Neuron (in vitro differentiated cells): Measurements from ENCODE around the gene NEDD4L.
"Not testable (repeated sequence)": the region's sequence is repeated elsewhere in the genome, so short reads cannot be mapped to it uniquely, and the experiment has no call there.

Experiments used
- H2AFZ ChIP-seq: one replicate; pipeline ENCODE4 v1.6.1; 2013; ENCODE audit warnings: low read depth, mild to moderate bottlenecking, inconsistent platforms, low read length, moderate library complexity
- H3K27me3 ChIP-seq: one replicate; pipeline ENCODE4 v1.6.1; 2013; ENCODE audit warnings: low read length; ENCODE audit not compliant: insufficient read depth
- H3K36me3 ChIP-seq: one replicate; pipeline ENCODE4 v1.6.1; 2013; ENCODE audit warnings: low read length; ENCODE audit not compliant: insufficient read depth
- H3K4me1 ChIP-seq: one replicate; pipeline ENCODE4 v1.6.1; 2013; ENCODE audit warnings: low read length; ENCODE audit not compliant: insufficient read depth
- H3K4me3 ChIP-seq: 2 replicates; pipeline ENCODE4 v1.5.1; 2013; ENCODE audit warnings: mild to moderate bottlenecking, low read length, moderate library complexity
- H3K9me3 ChIP-seq: one replicate; pipeline ENCODE4 v1.6.1; 2013; ENCODE audit warnings: low read length

The NEDD4L gene

DNA sequence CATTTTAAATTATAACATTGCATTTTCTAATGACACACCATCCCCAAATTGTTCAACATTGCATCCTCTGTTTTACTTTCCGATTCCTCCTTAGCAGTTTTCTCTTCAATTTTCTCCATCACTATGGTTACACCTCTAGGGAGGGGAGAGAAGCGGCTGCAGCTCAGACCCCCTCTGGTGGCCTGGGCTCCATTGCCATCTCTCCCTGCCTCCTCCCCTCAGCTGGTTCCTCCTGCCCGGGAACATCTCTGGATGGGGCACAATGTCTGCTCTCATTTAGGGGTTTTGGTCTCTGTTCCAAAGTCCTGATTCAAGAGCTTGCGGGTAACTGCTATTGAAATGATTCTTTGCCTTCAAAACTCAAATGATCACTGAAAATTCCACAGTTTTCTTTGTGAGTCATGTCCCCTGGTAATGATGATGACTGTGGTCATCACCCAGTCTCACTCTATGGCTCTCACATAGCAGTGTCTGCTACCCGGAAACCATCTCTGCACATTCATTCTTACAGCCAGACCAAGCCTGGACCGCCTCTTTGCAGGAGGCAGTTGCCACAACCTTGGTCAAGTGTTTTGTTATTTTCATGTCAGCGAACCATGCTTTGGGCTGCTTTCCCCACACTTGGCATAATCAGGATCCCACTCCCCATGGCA, 321.0 kb downstream of the NEDD4L start:
- Histone ChIP-seq H3K4me3 (no peak overlapping the region), H2AFZ (no peak overlapping the region), H3K36me3 (peaks cover 18% of the 10 kb centered on the region), H3K9me3 (no peaks in the 10 kb centered on the region), H3K4me1 (peaks cover 4% of the 10 kb centered on the region), H3K27me3 (no peaks in the 10 kb centered on the region)

DNA sequence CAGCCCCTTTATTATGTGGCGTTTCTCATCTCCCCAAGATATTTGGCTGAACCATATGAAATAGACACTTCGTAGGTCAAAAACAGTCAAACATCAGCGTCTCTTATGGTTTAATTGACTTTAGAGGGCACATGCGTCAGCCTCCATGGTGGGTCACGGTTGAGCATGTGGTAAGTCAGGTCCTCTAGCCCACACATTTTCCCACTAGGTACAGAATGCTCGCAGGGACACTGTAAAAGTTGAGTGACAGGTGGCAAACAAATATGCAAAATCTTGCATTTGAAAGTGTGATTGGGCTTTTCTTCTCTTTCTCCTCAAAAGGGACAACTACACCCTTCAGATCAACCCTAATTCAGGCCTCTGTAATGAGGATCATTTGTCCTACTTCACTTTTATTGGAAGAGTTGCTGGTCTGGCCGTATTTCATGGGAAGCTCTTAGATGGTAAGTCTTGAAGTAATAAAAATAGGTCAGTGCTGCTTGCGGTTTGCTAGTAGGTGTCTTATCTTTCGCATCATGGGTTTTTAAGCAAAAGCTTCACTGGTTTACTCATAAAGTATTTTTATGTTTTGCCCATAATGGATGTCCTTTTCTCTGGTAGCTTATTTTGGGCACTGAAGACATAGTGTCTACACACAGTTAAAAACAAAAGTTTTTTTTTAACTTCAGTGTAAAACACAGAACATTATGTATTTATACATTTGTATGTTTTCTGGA, 323.6 kb downstream of the NEDD4L start:
- H3K4me3 ChIP-seq: no peak overlapping the region
- H2AFZ ChIP-seq: no peak overlapping the region
- H3K9me3 ChIP-seq: no peaks in the 10 kb centered on the region
- H3K4me1 ChIP-seq: peaks cover 4% of the 10 kb centered on the region
- no peaks in the 10 kb centered on the region for H3K27me3 ChIP-seq
- H3K36me3 ChIP-seq: peaks cover 34% of the 10 kb centered on the region

DNA sequence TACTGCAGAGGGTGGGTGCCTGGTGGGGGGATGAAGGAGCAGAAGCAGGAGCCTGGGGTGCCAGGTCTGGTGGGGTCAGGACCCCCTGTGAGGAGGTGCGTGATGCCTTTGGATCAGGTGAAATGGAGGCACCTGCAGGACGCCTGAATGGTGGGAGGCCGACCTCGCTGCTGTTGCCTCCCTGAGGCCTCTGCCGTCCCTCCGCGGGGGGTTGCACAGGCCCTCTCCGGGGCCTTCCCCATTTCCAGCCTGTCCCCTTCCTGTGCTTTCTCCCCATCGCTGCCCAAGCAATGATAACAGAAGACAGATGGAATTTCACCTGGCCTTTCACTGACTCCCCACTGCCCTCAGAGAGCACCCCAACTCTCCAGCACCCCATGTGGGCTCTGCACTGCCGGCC, 325.6 kb downstream of the NEDD4L start:
- Histone ChIP-seq H3K4me3 (no peak overlapping the region), H3K27me3 (no peaks in the 10 kb centered on the region), H3K9me3 (no peaks in the 10 kb centered on the region), H3K36me3 (peaks cover 44% of the 10 kb centered on the region), H2AFZ (no peak overlapping the region), H3K4me1 (peaks cover 11% of the 10 kb centered on the region)

DNA sequence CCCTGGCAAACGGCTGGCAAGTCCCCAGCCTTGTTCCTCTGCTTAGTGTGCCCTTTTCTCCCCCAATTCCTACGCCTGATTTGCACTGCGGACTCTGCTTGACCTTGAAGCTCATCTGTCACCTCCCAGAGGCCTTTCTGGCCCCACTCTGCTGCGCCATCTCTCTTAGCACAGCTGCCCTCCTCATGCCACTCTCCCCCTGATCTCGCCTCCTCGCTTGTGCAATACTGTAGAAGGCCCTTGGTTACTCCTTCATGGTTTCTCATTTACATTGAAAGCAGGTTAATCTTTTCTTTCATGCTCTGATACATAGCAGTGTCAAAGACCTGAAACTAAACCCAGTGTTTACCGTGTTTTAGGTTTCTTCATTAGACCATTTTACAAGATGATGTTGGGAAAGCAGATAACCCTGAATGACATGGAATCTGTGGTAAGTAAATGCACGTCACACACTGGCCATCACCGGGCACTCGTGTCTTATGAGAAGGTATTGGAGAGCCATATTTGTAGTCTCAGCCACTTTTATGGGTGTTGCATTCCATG, 326.1 kb downstream of the NEDD4L start:
- Histone ChIP-seq H3K9me3 (no peaks in the 10 kb centered on the region), H3K27me3 (no peaks in the 10 kb centered on the region), H2AFZ (no peak overlapping the region), H3K4me3 (no peak overlapping the region), H3K4me1 (peaks cover 9% of the 10 kb centered on the region), H3K36me3 (peaks cover 46% of the 10 kb centered on the region)

DNA sequence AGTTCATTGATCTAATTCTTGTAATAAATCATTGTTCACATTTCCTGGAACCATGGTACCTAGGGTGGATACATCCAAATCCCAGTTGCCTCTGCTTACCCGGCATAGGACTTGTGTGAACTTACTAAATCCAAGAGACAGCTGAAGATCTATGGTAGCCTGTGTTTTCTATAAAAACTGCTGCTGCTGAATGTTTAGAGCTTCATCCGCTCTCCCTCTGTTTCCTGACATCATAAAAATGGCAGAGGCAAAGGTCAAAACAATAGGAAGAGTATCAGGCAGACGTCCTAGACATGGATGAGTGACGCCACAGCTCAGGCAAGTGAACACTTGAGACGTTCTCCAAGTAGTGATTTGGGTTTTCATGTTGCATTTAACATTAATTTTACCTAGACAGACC, 326.6 kb downstream of the NEDD4L start:
- Histone ChIP-seq H3K27me3 (no peaks in the 10 kb centered on the region), H3K36me3 (peaks cover 49% of the 10 kb centered on the region), H2AFZ (no peak overlapping the region)

DNA sequence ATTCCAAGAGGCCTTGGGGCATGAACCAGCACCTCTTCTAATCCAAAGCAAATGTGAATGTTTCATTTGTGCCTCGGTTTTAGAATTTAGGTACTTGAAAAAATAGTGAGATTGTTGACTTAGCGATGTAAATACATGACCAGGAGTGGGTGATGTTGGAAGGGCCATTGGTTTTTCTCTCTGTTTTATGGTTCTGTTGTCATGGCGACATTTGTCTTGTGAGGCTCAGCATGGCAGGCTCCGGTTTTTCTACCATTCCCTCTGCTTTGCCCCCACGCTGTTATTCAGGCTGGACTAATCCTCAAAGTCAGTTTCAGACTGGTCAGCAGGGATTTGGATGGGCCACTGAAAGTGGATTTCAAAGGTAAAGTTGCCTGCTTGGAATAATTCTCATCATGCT, 329.5 kb downstream of the NEDD4L start:
- H3K4me1 ChIP-seq: peaks cover 7% of the 10 kb centered on the region
- no peaks in the 10 kb centered on the region for H3K9me3 ChIP-seq
- no peak overlapping the region for H3K4me3 ChIP-seq
- peaks cover 40% of the 10 kb centered on the region for H3K36me3 ChIP-seq
- H2AFZ ChIP-seq: no peak overlapping the region
- no peaks in the 10 kb centered on the region for H3K27me3 ChIP-seq

More for the DNA sequence above, 326.6 kb downstream of the NEDD4L start:
- Histone ChIP-seq H3K9me3 (no peaks in the 10 kb centered on the region), H3K4me1 (peaks cover 7% of the 10 kb centered on the region), H3K4me3 (no peak overlapping the region)

DNA sequence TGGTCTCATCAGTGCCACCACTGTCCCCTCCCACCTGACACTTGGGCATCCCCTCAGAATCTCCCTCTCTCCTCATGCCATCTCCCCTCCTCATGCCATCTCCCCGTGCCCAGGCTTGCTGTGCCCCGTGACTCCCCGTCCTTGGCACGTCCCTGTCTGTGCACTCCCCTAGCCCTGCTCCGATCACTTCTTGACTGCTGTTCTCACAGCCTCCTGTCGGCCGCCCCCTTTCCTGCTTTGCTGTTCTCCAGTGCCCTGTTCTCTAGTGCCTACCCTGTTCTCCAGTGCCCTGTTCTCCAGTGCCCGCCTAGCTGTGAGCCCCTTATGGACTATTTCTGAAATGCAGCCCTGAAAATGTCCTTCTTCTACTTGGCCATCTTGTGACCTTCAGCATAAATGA, 331.0 kb downstream of the NEDD4L start:
- Histone ChIP-seq H3K9me3 (no peaks in the 10 kb centered on the region), H2AFZ (no peak overlapping the region), H3K4me1 (peaks cover 7% of the 10 kb centered on the region), H3K4me3 (no peak overlapping the region), H3K27me3 (no peaks in the 10 kb centered on the region), H3K36me3 (peaks cover 34% of the 10 kb centered on the region)

DNA sequence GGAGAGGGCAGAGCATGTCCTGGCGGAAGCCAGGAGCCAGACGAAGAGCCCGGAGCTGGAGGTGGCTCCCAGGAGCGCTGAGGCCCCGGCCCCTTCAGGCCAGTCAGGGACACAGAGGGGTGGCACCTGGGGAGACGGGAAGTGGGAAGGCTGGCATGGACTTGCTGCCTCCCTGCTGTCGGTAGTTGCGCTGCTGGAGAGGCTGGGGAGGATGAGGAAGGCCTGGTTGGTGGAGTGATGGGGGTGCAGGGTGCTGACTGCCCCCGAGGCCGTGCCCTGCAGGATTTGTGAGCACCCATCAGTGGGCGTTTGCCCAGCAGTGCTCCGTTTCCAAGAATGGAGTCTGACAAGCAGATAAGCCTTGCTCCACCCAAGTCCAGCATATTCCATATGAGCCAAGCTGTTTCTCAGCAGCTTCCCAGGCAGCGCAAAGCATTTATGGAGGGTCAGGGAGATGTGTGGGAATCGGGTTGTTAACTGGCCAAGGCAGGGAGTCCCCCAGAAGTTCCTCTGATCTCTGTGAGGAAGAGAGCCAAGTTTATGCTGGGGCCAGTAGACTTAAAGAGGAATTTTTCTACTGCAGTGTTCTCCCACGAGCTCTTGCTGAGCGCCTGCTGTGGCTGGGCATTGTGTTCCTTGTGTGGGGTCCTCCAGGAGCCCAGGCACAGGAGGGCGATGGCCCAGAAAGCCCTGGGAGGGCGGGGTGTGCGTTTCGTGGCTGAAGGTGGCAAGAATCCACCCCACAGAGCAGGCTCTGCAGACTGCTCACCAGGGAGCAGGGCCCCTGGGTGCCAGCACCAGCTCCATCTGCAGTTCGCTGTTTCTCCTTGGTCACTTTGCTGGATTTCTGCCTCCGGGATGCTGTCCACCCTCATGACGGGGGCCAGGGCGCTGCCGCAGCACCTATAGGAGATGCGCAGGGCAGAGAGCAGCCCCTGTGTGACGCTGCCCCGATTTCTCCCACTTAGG, 334.7 kb downstream of the NEDD4L start:
- H3K4me1 ChIP-seq: peaks cover 2% of the 10 kb centered on the region
- H3K27me3 ChIP-seq: no peaks in the 10 kb centered on the region
- H3K36me3 ChIP-seq: peaks cover 11% of the 10 kb centered on the region
- no peak overlapping the region for H2AFZ ChIP-seq
- H3K4me3 ChIP-seq: no peak overlapping the region
- H3K9me3 ChIP-seq: no peaks in the 10 kb centered on the region

DNA sequence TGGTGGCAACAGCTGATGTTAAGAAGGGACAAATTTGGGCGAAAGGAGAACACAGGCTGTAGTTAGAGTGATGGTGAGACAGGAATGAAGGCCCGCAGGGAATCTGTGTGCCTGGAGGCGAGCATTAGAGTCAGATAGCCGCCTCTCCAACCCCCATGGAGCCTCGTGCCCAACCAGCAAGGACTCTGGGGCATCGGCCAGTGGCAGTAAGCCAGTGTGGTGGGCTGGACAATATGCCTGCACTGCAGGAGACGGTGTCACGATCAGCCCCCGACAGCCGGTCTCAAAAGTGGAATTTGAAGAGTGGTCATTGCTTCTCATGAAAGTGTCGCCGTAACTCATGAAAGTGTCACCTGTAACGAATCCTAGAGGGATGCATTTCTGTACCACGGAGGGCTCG, 335.4 kb downstream of the NEDD4L start:
- Histone ChIP-seq H3K36me3 (peaks cover 10% of the 10 kb centered on the region), H3K9me3 (no peaks in the 10 kb centered on the region), H2AFZ (no peak overlapping the region), H3K27me3 (no peaks in the 10 kb centered on the region), H3K4me3 (no peak overlapping the region), H3K4me1 (no peaks in the 10 kb centered on the region)

DNA sequence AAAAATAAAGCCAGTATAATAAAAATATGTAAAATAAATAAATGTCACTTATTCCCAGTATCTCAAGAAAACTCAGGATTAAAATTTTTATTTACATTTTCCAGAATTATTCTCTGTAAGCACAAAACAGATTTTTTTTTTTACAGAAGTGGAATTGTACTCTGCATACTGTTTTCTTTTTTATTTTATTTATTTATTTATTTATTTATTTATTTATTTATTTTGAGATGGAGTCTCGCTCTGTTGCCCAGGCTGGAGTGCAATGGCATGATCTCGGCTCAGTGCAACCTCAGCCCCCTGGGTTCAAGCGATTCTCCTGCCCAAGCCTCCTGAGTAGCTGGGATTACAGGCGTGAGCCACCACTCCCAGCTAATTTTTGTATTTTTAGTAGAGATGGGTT, 336.1 kb downstream of the NEDD4L start:
- not testable (repeated sequence) for H2AFZ ChIP-seq, H3K9me3 ChIP-seq, H3K36me3 ChIP-seq, H3K4me1 ChIP-seq, H3K4me3 ChIP-seq, H3K27me3 ChIP-seq

DNA sequence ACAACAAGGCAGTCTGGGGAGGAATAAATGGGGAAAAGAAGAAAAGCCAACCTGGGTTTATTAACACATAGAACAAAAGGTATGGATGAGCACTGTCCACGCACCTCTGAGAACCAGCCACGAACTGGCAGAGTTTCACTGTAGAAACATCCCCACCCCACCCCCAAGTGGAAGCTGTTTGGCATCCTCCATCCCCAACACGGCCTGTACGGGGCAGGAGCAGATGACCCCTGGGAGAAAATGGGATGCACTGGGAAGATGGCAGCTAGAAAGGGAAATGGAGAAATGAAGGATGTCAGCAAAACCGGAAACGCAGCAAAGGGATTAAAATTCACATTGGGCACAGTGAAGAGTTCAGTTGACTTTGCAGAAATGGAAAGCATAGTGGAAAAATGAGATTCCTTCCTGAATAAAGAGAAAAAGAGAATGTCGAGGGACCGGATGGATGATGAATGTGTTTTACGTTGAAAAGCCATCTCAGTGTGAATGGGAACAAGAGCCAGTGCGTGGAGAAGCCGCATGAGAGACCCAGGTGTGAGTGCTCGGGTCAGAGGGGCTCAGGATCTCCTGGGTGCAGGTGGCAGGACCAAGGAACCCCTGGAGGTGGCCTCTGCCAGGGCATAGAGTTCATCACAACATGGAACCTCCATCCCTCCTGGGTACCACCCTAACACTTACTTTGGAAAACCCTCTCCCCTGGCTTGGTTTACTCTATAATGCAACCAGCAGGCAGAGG, 337.8 kb downstream of the NEDD4L start:
- H3K4me3 ChIP-seq: no peak overlapping the region
- no peaks in the 10 kb centered on the region for H3K9me3 ChIP-seq
- no peak overlapping the region for H2AFZ ChIP-seq
- peaks cover 9% of the 10 kb centered on the region for H3K36me3 ChIP-seq
- H3K4me1 ChIP-seq: no peaks in the 10 kb centered on the region
- H3K27me3 ChIP-seq: no peaks in the 10 kb centered on the region

DNA sequence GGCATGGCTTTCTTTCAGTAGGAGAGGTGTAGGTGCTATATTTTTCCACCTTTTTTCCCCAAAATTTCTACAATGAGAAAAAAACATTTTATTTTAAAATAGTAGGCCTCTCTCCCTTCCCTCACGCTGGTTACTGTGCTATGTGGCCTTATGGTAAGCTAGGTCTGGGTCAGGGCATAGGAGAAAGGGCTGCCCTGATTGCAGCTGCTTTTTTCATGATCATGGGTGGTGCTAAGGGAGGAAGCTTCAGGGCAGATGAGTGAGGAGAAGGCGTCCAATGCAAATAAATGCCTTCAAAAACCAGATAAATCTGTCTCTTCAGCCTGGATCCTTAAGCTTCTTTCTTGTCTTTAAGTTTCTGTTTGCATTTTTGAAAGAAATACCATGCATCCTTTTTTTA, 338.4 kb downstream of the NEDD4L start:
- Histone ChIP-seq H3K4me1 (no peaks in the 10 kb centered on the region), H3K4me3 (no peak overlapping the region), H3K36me3 (peaks cover 8% of the 10 kb centered on the region), H3K9me3 (no peaks in the 10 kb centered on the region), H2AFZ (no peak overlapping the region), H3K27me3 (no peaks in the 10 kb centered on the region)
